Right lobe of liver (tissue), 6 donors: ENCODE measurements around the gene UBE2F. TPM values are rescaled to one million over a fixed set of nuclear protein-coding genes. Genes with fewer than 3 reads are reported as not detected.
"Not testable (repeated sequence)": the region's sequence is repeated elsewhere in the genome, so short reads cannot be mapped to it uniquely, and the experiment has no call there.

Source experiments
- ATAC-seq, 4 donors: fragments of 200-7000 bp; cut with Tn5 transposase; one replicate each; pipeline ENCODE4 v1.9.1; 2020; ENCODE audit warnings: mild to moderate bottlenecking in 4 of 4, moderate library complexity in 4 of 4
- DNase-seq, 3 donors: peaks; one replicate each; pipeline ENCODE4 v3.0.0-alpha.2; 2020
- H3K27ac ChIP-seq, 3 donors: fragments of 200-600 bp; one replicate each; pipeline ENCODE4 v1.8.0; 2022
- H3K27me3 ChIP-seq, 2 donors: fragments of 200-600 bp; one replicate each; pipeline ENCODE4 v1.8.0; 2022
- H3K36me3 ChIP-seq, 4 donors: fragments of 200-600 bp; sonication (generic) in 1 of 4; one replicate each; pipeline versions ENCODE4 v1.5.1 to v1.8.0; 2017 to 2022; ENCODE audit warnings: control low read depth in 1 of 4
- H3K4me1 ChIP-seq, 4 donors: fragments of 200-600 bp; sonication (generic) in 1 of 4; one replicate each; pipeline versions ENCODE4 v1.5.1 to v1.8.0; 2017 to 2022; ENCODE audit warnings: control low read depth in 1 of 4
- H3K4me3 ChIP-seq, 3 donors: fragments of 200-600 bp; one replicate each; pipeline ENCODE4 v1.8.0; 2022
- H3K9me3 ChIP-seq, 4 donors: fragments of 200-600 bp; sonication (generic) in 1 of 4; one replicate each; pipeline versions ENCODE4 v1.5.1 to v1.8.0; 2017 to 2022; ENCODE audit warnings: control low read depth in 1 of 4
- CTCF ChIP-seq, 4 donors: fragments of 200-600 bp in 3 of 4; fragments of 450-650 bp in 1 of 4; IDR thresholded peaks; one replicate each; pipeline versions ENCODE4 v1.5.1 to v1.8.0; 2016 to 2022; ENCODE audit warnings: antibody characterized with exemption in 4 of 4, mild to moderate bottlenecking in 2 of 4
- POLR2A ChIP-seq: fragments of 450-650 bp; IDR thresholded peaks from one replicate; pipeline ENCODE4 v1.6.1; 2017; ENCODE audit warnings: antibody characterized with exemption, mild to moderate bottlenecking
- WGBS: methylation state at CpG from one replicate; pipeline ENCODE4 v1.1.6; 2018; ENCODE audit warnings: low coverage, low lambda C conversion rate; ENCODE audit not compliant: insufficient coverage; ENCODE audit errors: missing lambda C conversion rate; 5-methylcytosine and 5-hydroxymethylcytosine counted together
- intact Hi-C, 2 donors: fragments of 100-400 bp; cut with DNase I; formaldehyde crosslinking; loops; one replicate each; pipeline versions ENCODE4 v1.11.2 to v1.14.1; 2022
- total RNA-seq, 6 experiments: library from RNA; depleted of rRNA in 2 of 6; stranded (reverse); fragments of >200 nt in 2 of 6; fragmentation: NEBNext Ultra II Directional in 3 of 6; extraction: Animal tissue kit (Norgen Biotek cat#: 25700) in 3 of 6; gene quantifications; one replicate each; pipeline versions ENCODE4 v1.1.0 to v1.2.4, GENCODE V29; 2016 to 2023
- donor health status: DM: no; HTN: yes; CAD: no.
- donor health status: DM: no; HTN: no; CAD: no.
- donor health status: DM: no; HTN: no; CAD: no.
- donor health status: DM: no; HTN: yes; CAD: no.
- donor health status: DM: no; HTN: yes; CAD: no.

The UBE2F gene
- total RNA-seq, 6 experiments from 2014 or later = 23.3 to 44.9 (median 28.3) TPM

- Histone ChIP-seq H3K4me1 (peaks cover 0 to 3% (median 0%) of the 10 kb centered on the region in 4 donors), H3K27ac (no peak overlapping the region), H3K27me3 (no peaks in the 10 kb centered on the region), H3K36me3 (no peaks in the 10 kb centered on the region), H3K4me3 (no peak overlapping the region), H3K9me3 (no peaks in the 10 kb centered on the region)
- ATAC-seq (no peak), DNase-seq (no peak)
- TF ChIP-seq POLR2A = no peak
- TF ChIP-seq CTCF (IDR thresholded peaks at IDR 0.05) = no peak
- WGBS = 69% methylated on average over 1 of the region's 2 CpGs
- intact Hi-C loops = no loop called here
Observed at GRCh38 chr2:238053191-238053776, 86.5 kb downstream of the UBE2F start.

GRCh38 chr2:238055841-238056240 is 89.0 kb downstream of the UBE2F start:
- 40% methylated on average over 2 of the region's 3 CpGs for WGBS
- no peaks in the 10 kb centered on the region for H3K36me3 ChIP-seq
- H3K4me1 ChIP-seq = peaks cover 0 to 9% (median 3%) of the 10 kb centered on the region in 4 donors
- ATAC-seq (no peak), DNase-seq (no peak)
- no peak for TF ChIP-seq POLR2A
- TF ChIP-seq CTCF (IDR thresholded peaks at IDR 0.05) = no peak
- no peak overlapping the region for H3K4me3 ChIP-seq
- no peaks in the 10 kb centered on the region for H3K9me3 ChIP-seq
- no peak overlapping the region for H3K27ac ChIP-seq
- intact Hi-C loops = no loop called here
- no peaks in the 10 kb centered on the region for H3K27me3 ChIP-seq

- DNase-seq, H3K27ac ChIP-seq, intact Hi-C loops, H3K4me3 ChIP-seq, H3K27me3 ChIP-seq, H3K9me3 ChIP-seq, H3K36me3 ChIP-seq, ATAC-seq: not testable (repeated sequence)
- 70% methylated on average over 2 of the region's 44 CpGs for WGBS
- H3K4me1 ChIP-seq = peaks cover 0 to 21% (median 7%) of the 10 kb centered on the region in 4 donors
Observed at GRCh38 chr2:238057696-238058575, 91.1 kb downstream of the UBE2F start.

GRCh38 chr2:238059505-238059904 is 92.7 kb downstream of the UBE2F start:
- peak overlapping the region in 1 of 3 donors; percentile 90 for H3K4me3 ChIP-seq
- WGBS = 58% methylated on average over 3 of the region's 3 CpGs
- H3K27ac ChIP-seq = no peak overlapping the region
- peaks cover 0 to 36% (median 14%) of the 10 kb centered on the region in 4 donors for H3K4me1 ChIP-seq
- DNase-seq = no peak
- H3K27me3 ChIP-seq = no peaks in the 10 kb centered on the region
- H3K36me3 ChIP-seq = no peaks in the 10 kb centered on the region
- TF ChIP-seq CTCF (IDR thresholded peaks at IDR 0.05) (no peak), POLR2A (no peak)
- intact Hi-C loops = no loop called here
- no peaks in the 10 kb centered on the region for H3K9me3 ChIP-seq
- ATAC-seq = no peak

GRCh38 chr2:238060096-238060541 is 93.3 kb downstream of the UBE2F start:
- Histone ChIP-seq H3K27ac (peak overlapping the region; percentile 72 to 84 (median 76)), H3K4me3 (peak overlapping the region; percentile 71 to 94 (median 90)), H3K36me3 (no peaks in the 10 kb centered on the region), H3K4me1 (peaks cover 0 to 37% (median 14%) of the 10 kb centered on the region in 4 donors), H3K27me3 (no peaks in the 10 kb centered on the region), H3K9me3 (no peaks in the 10 kb centered on the region)
- ATAC-seq = no peak
- intact Hi-C loops = no loop called here
- 0% methylated on average over 11 of the region's 18 CpGs for WGBS
- no peak for TF ChIP-seq POLR2A
- TF ChIP-seq CTCF (IDR thresholded peaks at IDR 0.05) = no peak
- no peak for DNase-seq
